HG02840 (cell line): ENCODE results near the gene KCNT2.

Source experiments
- ATAC-seq: cut with Tn5 transposase; IDR thresholded peaks from one replicate; pipeline ENCODE4 v1.9.1; 2021; ENCODE audit warnings: mild to moderate bottlenecking, moderate library complexity, moderate number of reproducible peaks; ENCODE audit not compliant: unreplicated experiment, low FRiP score

KCNT2 gene

DNA sequence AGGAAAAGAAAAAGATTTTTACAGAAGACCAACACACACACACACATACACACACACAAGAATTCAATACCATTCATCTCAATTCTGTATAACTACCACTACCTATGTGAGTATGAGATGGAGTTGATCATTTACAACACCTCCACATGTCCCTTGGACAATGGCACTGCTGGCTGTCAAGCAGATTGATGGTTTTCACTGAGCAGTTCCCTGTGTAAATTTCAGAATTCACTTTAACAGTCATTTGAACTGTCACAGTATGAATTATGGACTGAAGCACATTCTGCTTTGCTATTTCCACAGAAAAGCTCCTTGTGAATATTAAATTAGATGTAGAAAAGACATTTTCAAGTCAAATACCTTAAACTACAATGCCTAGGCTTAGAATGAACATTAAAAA, 14.3 kb downstream of the KCNT2 start:
- ATAC-seq: no peak

- no peak for ATAC-seq
Measured at GRCh38 chr1:196590959-196591358, 17.3 kb downstream of the KCNT2 start.

GRCh38 chr1:196590012-196590708, 18.1 kb downstream of the KCNT2 start:
- ATAC-seq: no peak

GRCh38 chr1:196584696-196585095, 23.5 kb downstream of the KCNT2 start:
- ATAC-seq: no peak

GRCh38 chr1:196577386-196577785, 30.9 kb downstream of the KCNT2 start:
- no peak for ATAC-seq

GRCh38 chr1:196573226-196573625, 35.0 kb downstream of the KCNT2 start:
- ATAC-seq: no peak

- ATAC-seq: no peak
Measured at GRCh38 chr1:196567238-196567637, 41.0 kb downstream of the KCNT2 start.

- no peak for ATAC-seq
Measured at GRCh38 chr1:196563768-196564167, 44.5 kb downstream of the KCNT2 start.

DNA sequence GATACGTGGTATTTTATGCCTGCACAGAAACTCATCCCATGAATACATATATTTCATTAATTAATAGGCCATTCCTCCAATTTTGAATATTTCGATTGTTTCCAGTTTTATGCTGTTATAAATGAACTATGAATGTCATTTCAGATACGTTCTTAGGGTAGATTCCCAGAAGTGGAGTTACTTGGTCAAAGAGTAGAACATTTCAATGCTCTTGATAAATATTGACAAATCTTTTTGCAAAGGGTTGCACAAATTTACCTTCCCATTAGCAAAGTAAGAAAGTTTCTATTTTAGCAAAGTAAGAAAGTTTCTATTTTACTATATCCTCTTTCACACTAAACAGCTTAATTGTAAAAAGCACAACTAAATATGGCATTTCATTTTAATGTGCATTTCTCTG, 48.9 kb downstream of the KCNT2 start:
- ATAC-seq: no peak

GRCh38 chr1:196558411-196558810, 49.8 kb downstream of the KCNT2 start:
- ATAC-seq: no peak

- no peak for ATAC-seq
Measured at GRCh38 chr1:196557797-196558196, 50.4 kb downstream of the KCNT2 start.

DNA sequence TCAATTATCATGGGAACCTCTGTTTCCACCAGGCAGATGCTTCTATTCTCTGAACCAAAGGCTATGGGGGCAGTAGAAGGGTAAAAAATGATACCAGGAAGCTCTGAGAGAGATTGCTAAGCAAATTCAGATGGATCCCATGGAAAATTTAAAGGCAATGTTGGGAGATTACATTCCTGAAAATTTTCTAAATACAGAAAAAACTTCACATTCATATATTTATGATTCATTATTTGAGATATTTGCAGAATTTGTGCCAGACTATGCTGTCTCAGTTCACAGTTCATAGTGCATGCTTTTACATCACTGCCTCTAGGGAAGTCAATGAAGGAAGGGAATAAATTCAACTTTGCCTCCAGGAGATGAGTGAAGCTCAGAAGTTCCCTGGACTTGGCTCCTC, 57.5 kb downstream of the KCNT2 start:
- ATAC-seq: no peak

GRCh38 chr1:196546272-196547111, 61.7 kb downstream of the KCNT2 start:
- no peak for ATAC-seq

- ATAC-seq: no peak
Measured at GRCh38 chr1:196545222-196545621, 63.0 kb downstream of the KCNT2 start.

DNA sequence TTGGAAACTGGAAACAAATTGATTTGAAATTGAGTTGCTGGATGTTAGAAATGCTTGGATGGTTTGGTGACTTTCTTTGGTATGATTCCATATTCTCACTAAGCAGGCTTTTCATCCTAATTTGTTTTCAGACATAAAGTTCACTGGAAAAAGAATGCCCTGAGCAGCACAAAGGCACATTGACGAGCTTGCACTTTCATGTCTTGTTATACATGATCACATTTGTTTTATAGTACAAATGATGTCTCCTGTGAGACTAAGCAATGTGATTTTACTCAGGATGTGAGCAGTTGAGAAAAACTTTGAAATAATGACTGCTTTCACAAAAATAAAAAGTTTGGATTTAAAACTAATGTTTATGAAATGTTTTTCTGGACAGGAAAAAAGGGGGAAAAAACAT, 63.6 kb downstream of the KCNT2 start:
- ATAC-seq: no peak

DNA sequence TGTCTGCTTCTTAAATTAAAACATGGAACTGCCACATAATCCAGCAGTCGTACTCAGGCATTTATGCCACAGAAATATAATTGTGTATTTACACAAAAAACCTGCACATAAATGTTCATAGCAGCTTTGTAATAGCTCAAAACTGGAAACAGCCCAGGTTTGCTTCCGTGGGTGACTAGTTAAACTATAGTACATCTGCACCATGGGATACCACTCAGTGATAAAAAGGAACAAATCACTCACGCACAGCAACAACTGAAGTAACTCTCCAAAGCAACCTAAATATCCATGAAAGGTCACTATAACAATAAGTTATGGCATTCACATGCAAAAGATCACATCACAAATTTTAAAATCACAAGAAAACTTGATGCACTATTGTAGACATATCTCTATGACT, 64.4 kb downstream of the KCNT2 start:
- ATAC-seq: no peak

GRCh38 chr1:196538473-196538872, 69.8 kb downstream of the KCNT2 start:
- no peak for ATAC-seq

- no peak for ATAC-seq
Measured at GRCh38 chr1:196535727-196536126, 72.5 kb downstream of the KCNT2 start.

DNA sequence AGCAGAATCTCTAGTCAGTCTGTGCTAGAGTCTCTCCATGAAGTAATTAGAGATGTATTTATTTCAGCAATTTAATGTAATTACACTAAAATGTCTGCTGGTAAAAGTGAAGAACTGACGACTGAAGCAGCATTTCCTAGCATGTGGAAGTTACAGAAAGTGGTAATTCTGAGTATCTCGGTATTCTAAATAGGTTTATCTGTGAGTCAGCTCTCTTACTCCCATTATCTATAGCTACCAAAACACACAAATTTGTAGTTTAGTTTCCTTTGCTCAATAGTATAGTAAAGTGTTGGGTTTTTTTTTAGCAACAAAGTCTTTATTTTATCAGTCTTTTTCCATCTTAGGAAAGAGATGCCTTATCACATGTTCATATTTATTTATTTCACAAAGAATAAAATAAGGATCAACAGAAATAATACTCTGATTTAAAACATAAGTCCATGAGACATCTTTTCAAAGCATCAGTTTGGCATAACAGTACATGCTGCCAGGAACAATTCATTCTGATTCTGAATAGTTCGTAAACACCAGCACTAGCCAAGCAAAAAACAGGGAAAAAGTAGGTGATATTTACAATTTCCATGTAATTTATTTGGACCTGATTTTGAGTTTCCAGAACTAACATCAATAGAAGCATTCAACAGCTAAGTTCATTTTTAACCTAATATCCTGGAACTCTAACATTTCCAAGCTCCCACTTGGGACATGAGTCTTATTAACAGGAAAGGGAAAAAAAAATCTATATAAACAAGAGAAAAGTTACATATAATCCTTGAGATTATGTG, 76.3 kb downstream of the KCNT2 start:
- no peak for ATAC-seq

- ATAC-seq: no peak
Measured at GRCh38 chr1:196527919-196528318, 80.3 kb downstream of the KCNT2 start.
